ENCODE data around the gene TCF7. TPM values are rescaled to one million over a fixed set of nuclear protein-coding genes. Genes with fewer than 3 reads are reported as not detected.
A peak's percentile ranks its signal among the peaks of the same experiment; 100 is the strongest.

TCF7 gene
- total and polyA plus RNA-seq, 12 donors = 2.8 to 9.6 (median 6.3) TPM

DNA sequence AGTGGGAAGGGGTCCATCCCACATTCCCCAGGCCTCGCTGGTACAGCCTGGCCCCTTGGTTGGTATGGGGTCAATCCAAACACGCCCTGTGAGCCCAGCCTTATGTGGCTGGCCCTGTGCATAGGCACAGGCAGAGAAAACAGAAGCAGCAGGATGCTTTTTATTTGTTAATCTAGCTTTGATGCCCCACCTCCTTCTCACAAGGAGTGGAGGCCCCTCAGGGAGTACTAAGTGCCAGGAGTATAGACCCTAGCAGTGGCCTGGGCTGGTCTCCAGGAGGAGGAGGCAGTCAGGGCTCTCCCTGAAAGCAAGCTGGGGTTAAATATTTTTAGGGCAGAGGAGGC, 14.6 kb upstream of the TCF7 start:
- WGBS, 4 donors = 91 to 100% (median 100%) methylated on average over 1 to 2 of the region's 2 CpGs
- intact Hi-C loops (cut with DNase I) = loop anchor here in 1 of 2 donors (5.0 kb wide), 1 partner anchor 42 kb away; no protein-coding TSS in a partner anchor

GRCh38 chr5:134100283-134101091, 14.0 kb upstream of the TCF7 start:
- peak in 3 of 7 donors; percentile 16 to 44 (median 43) for DNase-seq
- no peak for TF ChIP-seq POLR2A (IDR thresholded peaks at IDR 0.05)
- TF ChIP-seq, protein P1, sequence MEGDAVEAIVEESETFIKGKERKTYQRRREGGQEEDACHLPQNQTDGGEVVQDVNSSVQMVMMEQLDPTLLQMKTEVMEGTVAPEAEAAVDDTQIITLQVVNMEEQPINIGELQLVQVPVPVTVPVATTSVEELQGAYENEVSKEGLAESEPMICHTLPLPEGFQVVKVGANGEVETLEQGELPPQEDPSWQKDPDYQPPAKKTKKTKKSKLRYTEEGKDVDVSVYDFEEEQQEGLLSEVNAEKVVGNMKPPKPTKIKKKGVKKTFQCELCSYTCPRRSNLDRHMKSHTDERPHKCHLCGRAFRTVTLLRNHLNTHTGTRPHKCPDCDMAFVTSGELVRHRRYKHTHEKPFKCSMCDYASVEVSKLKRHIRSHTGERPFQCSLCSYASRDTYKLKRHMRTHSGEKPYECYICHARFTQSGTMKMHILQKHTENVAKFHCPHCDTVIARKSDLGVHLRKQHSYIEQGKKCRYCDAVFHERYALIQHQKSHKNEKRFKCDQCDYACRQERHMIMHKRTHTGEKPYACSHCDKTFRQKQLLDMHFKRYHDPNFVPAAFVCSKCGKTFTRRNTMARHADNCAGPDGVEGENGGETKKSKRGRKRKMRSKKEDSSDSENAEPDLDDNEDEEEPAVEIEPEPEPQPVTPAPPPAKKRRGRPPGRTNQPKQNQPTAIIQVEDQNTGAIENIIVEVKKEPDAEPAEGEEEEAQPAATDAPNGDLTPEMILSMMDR (IDR thresholded peaks at IDR 0.05) = no peak
- 50 to 66% (median 64%) methylated on average over 8 to 10 of the region's 10 CpGs for WGBS, 4 donors
- H3K4me3 ChIP-seq = no peak overlapping the region
- intact Hi-C loops (cut with DNase I) = loop anchor here in 1 of 2 donors (5.0 kb wide), 1 partner anchor 42 kb away; no protein-coding TSS in a partner anchor
- H3K36me3 ChIP-seq (replicated peaks in 1 of 2) = no peaks in the 10 kb centered on the region
- H3K4me1 ChIP-seq (replicated peaks in 1 of 2) = no peaks in the 10 kb centered on the region
- no peaks in the 10 kb centered on the region for H3K9me3 ChIP-seq (replicated peaks in 1 of 3)
- no peaks in the 10 kb centered on the region for H3K27me3 ChIP-seq
- peak overlapping the region in 1 of 5 donors; percentile 8 for H3K27ac ChIP-seq

More for the DNA sequence above, 14.6 kb upstream of the TCF7 start:
- no peak for DNase-seq
- no peaks in the 10 kb centered on the region for H3K36me3 ChIP-seq (replicated peaks in 1 of 2)
- H3K4me1 ChIP-seq (replicated peaks in 1 of 2) = no peaks in the 10 kb centered on the region
- H3K9me3 ChIP-seq (replicated peaks in 1 of 3) = no peaks in the 10 kb centered on the region
- H3K4me3 ChIP-seq = no peak overlapping the region
- no peak overlapping the region for H3K27ac ChIP-seq
- no peaks in the 10 kb centered on the region for H3K27me3 ChIP-seq
- no peak for TF ChIP-seq POLR2A (IDR thresholded peaks at IDR 0.05)
- TF ChIP-seq, protein P1 (IDR thresholded peaks at IDR 0.05) = no peak

- Histone ChIP-seq H3K27me3 (no peaks in the 10 kb centered on the region), H3K4me3 (no peak overlapping the region), H3K9me3 (replicated peaks in 1 of 3) (no peaks in the 10 kb centered on the region), H3K27ac (no peak overlapping the region), H3K36me3 (replicated peaks in 1 of 2) (no peaks in the 10 kb centered on the region), H3K4me1 (replicated peaks in 1 of 2) (no peaks in the 10 kb centered on the region)
- intact Hi-C loops (cut with DNase I) = loop anchor here in 1 of 2 donors (5.0 kb wide), 1 partner anchor 40 kb away; no protein-coding TSS in a partner anchor
- no peak for TF ChIP-seq POLR2A (IDR thresholded peaks at IDR 0.05)
- TF ChIP-seq, protein P1 (IDR thresholded peaks at IDR 0.05) = peak; percentile 53 to 85 (median 76)
- peak; percentile 43 to 71 (median 62) for DNase-seq
- WGBS, 4 donors = 33 to 50% (median 42%) methylated on average over 10 to 20 of the region's 20 CpGs
Measured at GRCh38 chr5:134101686-134102439, 12.6 kb upstream of the TCF7 start.

GRCh38 chr5:134103397-134103796, 11.1 kb upstream of the TCF7 start:
- no peaks in the 10 kb centered on the region for H3K27me3 ChIP-seq
- no peak for DNase-seq
- TF ChIP-seq, protein P1 (IDR thresholded peaks at IDR 0.05) = no peak
- TF ChIP-seq POLR2A (IDR thresholded peaks at IDR 0.05) = no peak
- no peak overlapping the region for H3K27ac ChIP-seq
- no peaks in the 10 kb centered on the region for H3K9me3 ChIP-seq (replicated peaks in 1 of 3)
- H3K36me3 ChIP-seq (replicated peaks in 1 of 2) = no peaks in the 10 kb centered on the region
- no peaks in the 10 kb centered on the region for H3K4me1 ChIP-seq (replicated peaks in 1 of 2)
- WGBS, 4 donors = 80 to 93% (median 87%) methylated on average over 5 to 9 of the region's 9 CpGs
- intact Hi-C loops (cut with DNase I) = loop anchor here in 1 of 2 donors (5.0 kb wide), 1 partner anchor 39 kb away; no protein-coding TSS in a partner anchor
- H3K4me3 ChIP-seq = no peak overlapping the region
